Measurements from ENCODE around the gene TEKT2. TPM values are rescaled to one million over a fixed set of nuclear protein-coding genes. Genes with fewer than 3 reads are reported as not detected.

TEKT2 gene
- total RNA-seq, 2 experiments from 2014 or later = not detected

- Mint-ChIP-seq H3K27me3 (peaks cover 40% of the 10 kb centered on the region), H3K4me1 (peaks cover 1% of the 10 kb centered on the region), H3K27ac (no peak overlapping the region), H3K36me3 (no peaks in the 10 kb centered on the region), H3K4me3 (no peak overlapping the region), H3K9me3 (no peaks in the 10 kb centered on the region)
- DNase-seq (no peak), ATAC-seq (ENCODE audit: low read depth) (no peak)
- POLR2A ChIA-PET = no interaction called here
Observed at GRCh38 chr1:36081926-36082485, 1.9 kb upstream of the TEKT2 start.

GRCh38 chr1:36083219-36083618, 675 bp upstream of the TEKT2 start:
- POLR2A ChIA-PET = no interaction called here
- ATAC-seq (ENCODE audit: low read depth) (no peak), DNase-seq (no peak)
- Mint-ChIP-seq H3K9me3 (no peaks in the 10 kb centered on the region), H3K27me3 (peaks cover 40% of the 10 kb centered on the region), H3K4me3 (no peak overlapping the region), H3K4me1 (peaks cover 1% of the 10 kb centered on the region), H3K27ac (no peak overlapping the region), H3K36me3 (no peaks in the 10 kb centered on the region)

- Mint-ChIP-seq H3K27me3 (peaks cover 36% of the 10 kb centered on the region), H3K36me3 (peaks cover 2% of the 10 kb centered on the region), H3K27ac (no peak overlapping the region), H3K9me3 (no peaks in the 10 kb centered on the region), H3K4me1 (peaks cover 4% of the 10 kb centered on the region), H3K4me3 (peak overlapping the region; percentile 30)
- DNase-seq (no peak), ATAC-seq (ENCODE audit: low read depth) (no peak)
- POLR2A ChIA-PET = no interaction called here
Observed at GRCh38 chr1:36084497-36085115, 712 bp downstream of the TEKT2 start.

- no peak for DNase-seq
- peaks cover 8% of the 10 kb centered on the region for H3K4me1 Mint-ChIP-seq
- peaks cover 35% of the 10 kb centered on the region for H3K27me3 Mint-ChIP-seq
- POLR2A ChIA-PET = interaction anchor here (0.6 to 1.1 kb wide), 2 partner anchors 154 to 205 kb away, joined by 3 to 4 read pairs; partner anchors contain the start of gene AGO3
- H3K36me3 Mint-ChIP-seq = peaks cover 6% of the 10 kb centered on the region
- no peak for ATAC-seq (ENCODE audit: low read depth)
- H3K27ac Mint-ChIP-seq = no peak overlapping the region
- no peak overlapping the region for H3K4me3 Mint-ChIP-seq
- no peaks in the 10 kb centered on the region for H3K9me3 Mint-ChIP-seq
Observed at GRCh38 chr1:36085126-36085525, 1.2 kb downstream of the TEKT2 start.

GRCh38 chr1:36085686-36086526, 2.0 kb downstream of the TEKT2 start:
- Mint-ChIP-seq H3K4me1 (peaks cover 9% of the 10 kb centered on the region), H3K4me3 (no peak overlapping the region), H3K9me3 (no peaks in the 10 kb centered on the region), H3K36me3 (peaks cover 6% of the 10 kb centered on the region), H3K27ac (no peak overlapping the region), H3K27me3 (peaks cover 29% of the 10 kb centered on the region)
- no peak for ATAC-seq (ENCODE audit: low read depth)
- DNase-seq = no peak
- POLR2A ChIA-PET = interaction anchor here (0.5 to 1.1 kb wide), 3 partner anchors 142 to 206 kb away, joined by 3 to 4 read pairs (median 3); partner anchors contain the start of gene AGO3

GRCh38 chr1:36086529-36087232, 2.8 kb downstream of the TEKT2 start:
- peak overlapping the region; percentile 21 for H3K4me3 Mint-ChIP-seq
- H3K4me1 Mint-ChIP-seq = peaks cover 9% of the 10 kb centered on the region
- H3K27me3 Mint-ChIP-seq = peaks cover 27% of the 10 kb centered on the region
- POLR2A ChIA-PET = interaction anchor here (0.5 to 0.8 kb wide), 2 partner anchors 137 to 143 kb away, joined by 3 read pairs; partner anchors contain the start of gene THRAP3
- peaks cover 6% of the 10 kb centered on the region for H3K36me3 Mint-ChIP-seq
- ATAC-seq (ENCODE audit: low read depth) = no peak
- no peak for DNase-seq
- H3K9me3 Mint-ChIP-seq = no peaks in the 10 kb centered on the region
- H3K27ac Mint-ChIP-seq = peak overlapping the region; percentile 8

- H3K27me3 Mint-ChIP-seq = peaks cover 19% of the 10 kb centered on the region
- peak overlapping the region; percentile 21 for H3K4me3 Mint-ChIP-seq
- ATAC-seq (ENCODE audit: low read depth) (no peak), DNase-seq (no peak)
- H3K27ac Mint-ChIP-seq = peak overlapping the region; percentile 8
- peaks cover 10% of the 10 kb centered on the region for H3K4me1 Mint-ChIP-seq
- no peaks in the 10 kb centered on the region for H3K9me3 Mint-ChIP-seq
- peaks cover 6% of the 10 kb centered on the region for H3K36me3 Mint-ChIP-seq
- POLR2A ChIA-PET = interaction anchor here (0.8 kb wide), 1 partner anchor 137 kb away, joined by 3 read pairs; the partner anchor contains the start of gene THRAP3
Observed at GRCh38 chr1:36087233-36088123, 3.6 kb downstream of the TEKT2 start.

- POLR2A ChIA-PET = no interaction called here
- H3K9me3 Mint-ChIP-seq = no peaks in the 10 kb centered on the region
- H3K4me1 Mint-ChIP-seq = peaks cover 10% of the 10 kb centered on the region
- DNase-seq (no peak), ATAC-seq (ENCODE audit: low read depth) (no peak)
- H3K27me3 Mint-ChIP-seq = peaks cover 16% of the 10 kb centered on the region
- H3K4me3 Mint-ChIP-seq = peak overlapping the region; percentile 87
- H3K27ac Mint-ChIP-seq = peak overlapping the region; percentile 86
- peaks cover 8% of the 10 kb centered on the region for H3K36me3 Mint-ChIP-seq
Observed at GRCh38 chr1:36088265-36088576, 4.3 kb downstream of the TEKT2 start.

GRCh38 chr1:36088577-36089392, 4.9 kb downstream of the TEKT2 start, which contains the start of gene ADPRS:
Gene ADPRS (plus strand): TSS chr1:36088892. CDS start chr1:36088905, 13 bp downstream.
- ATAC-seq (ENCODE audit: low read depth) = peak; percentile 88
- Mint-ChIP-seq H3K4me3 (peak within 1 kb of the TSS; percentile 87), H3K27me3 (peaks cover 12% of the 10 kb centered on the region), H3K36me3 (peaks cover 10% of the 10 kb centered on the region), H3K4me1 (peaks cover 10% of the 10 kb centered on the region), H3K27ac (peak within 1 kb of the TSS; percentile 86), H3K9me3 (no peaks in the 10 kb centered on the region)
- DNase-seq = peak; percentile 94
- POLR2A ChIA-PET = no interaction called here

- Mint-ChIP-seq H3K27ac (peak overlapping the region; percentile 86), H3K4me1 (peaks cover 10% of the 10 kb centered on the region), H3K4me3 (peak overlapping the region; percentile 87), H3K27me3 (peaks cover 9% of the 10 kb centered on the region), H3K9me3 (no peaks in the 10 kb centered on the region), H3K36me3 (peaks cover 10% of the 10 kb centered on the region)
- POLR2A ChIA-PET = interaction anchor here (1.5 kb wide), 1 partner anchor 67 kb away, joined by 3 read pairs; no protein-coding TSS in a partner anchor
- DNase-seq (peak; percentile 37), ATAC-seq (ENCODE audit: low read depth) (no peak)
Observed at GRCh38 chr1:36089393-36090121, 5.7 kb downstream of the TEKT2 start.

- Mint-ChIP-seq H3K4me1 (peaks cover 10% of the 10 kb centered on the region), H3K27ac (no peak overlapping the region), H3K27me3 (no peaks in the 10 kb centered on the region), H3K36me3 (peaks cover 10% of the 10 kb centered on the region), H3K9me3 (no peaks in the 10 kb centered on the region), H3K4me3 (no peak overlapping the region)
- no peak for DNase-seq
- POLR2A ChIA-PET = interaction anchor here (1.0 to 1.5 kb wide), 2 partner anchors 10 to 66 kb away, joined by 3 to 7 read pairs; no protein-coding TSS in a partner anchor
- no peak for ATAC-seq (ENCODE audit: low read depth)
Observed at GRCh38 chr1:36091141-36091540, 7.2 kb downstream of the TEKT2 start.
